Peyer's patch (tissue), 4 donors: ENCODE measurements around the gene SLC7A9.

Experiments
- POLR2A ChIP-seq, 2 donors: fragments of 450-650 bp; IDR thresholded peaks; one replicate each; pipeline ENCODE4 v1.5.1; 2017; ENCODE audit warnings: antibody characterized with exemption in 2 of 2, mild to moderate bottlenecking in 2 of 2, moderate library complexity in 2 of 2
- TF ChIP-seq, protein P1 (sequence below), 6 experiments: fragments of 450-650 bp in 4 of 6; fragments of 200-600 bp in 2 of 6; sonication (generic) in 1 of 6; IDR thresholded peaks; one replicate each; pipeline ENCODE4 v1.5.1; 2017 to 2019; ENCODE audit warnings: antibody characterized with exemption in 6 of 6, mild to moderate bottlenecking in 3 of 6, moderate library complexity in 1 of 6

DNA sequence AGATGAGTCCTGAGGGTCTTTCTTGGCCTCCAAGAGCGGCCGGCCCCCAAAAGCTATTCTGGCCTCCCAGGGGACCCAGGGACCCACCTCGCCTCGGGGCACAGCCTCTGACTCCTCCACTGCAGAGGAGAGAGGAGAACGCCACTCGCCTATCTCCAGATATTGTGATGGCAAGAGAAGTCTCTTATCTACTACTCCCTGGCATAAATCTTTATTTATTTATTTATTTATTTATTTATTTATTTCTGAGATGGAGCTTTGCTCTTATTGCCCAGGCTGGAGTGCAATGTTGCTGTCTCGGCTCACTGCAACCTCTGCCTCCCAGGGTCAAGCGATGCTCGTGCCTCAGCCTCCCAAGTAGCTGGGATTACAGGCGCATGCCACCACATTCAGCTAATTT, 11.0 kb downstream of the SLC7A9 start:
- TF ChIP-seq POLR2A (IDR thresholded peaks at IDR 0.05) = no peak
- TF ChIP-seq, protein P1, sequence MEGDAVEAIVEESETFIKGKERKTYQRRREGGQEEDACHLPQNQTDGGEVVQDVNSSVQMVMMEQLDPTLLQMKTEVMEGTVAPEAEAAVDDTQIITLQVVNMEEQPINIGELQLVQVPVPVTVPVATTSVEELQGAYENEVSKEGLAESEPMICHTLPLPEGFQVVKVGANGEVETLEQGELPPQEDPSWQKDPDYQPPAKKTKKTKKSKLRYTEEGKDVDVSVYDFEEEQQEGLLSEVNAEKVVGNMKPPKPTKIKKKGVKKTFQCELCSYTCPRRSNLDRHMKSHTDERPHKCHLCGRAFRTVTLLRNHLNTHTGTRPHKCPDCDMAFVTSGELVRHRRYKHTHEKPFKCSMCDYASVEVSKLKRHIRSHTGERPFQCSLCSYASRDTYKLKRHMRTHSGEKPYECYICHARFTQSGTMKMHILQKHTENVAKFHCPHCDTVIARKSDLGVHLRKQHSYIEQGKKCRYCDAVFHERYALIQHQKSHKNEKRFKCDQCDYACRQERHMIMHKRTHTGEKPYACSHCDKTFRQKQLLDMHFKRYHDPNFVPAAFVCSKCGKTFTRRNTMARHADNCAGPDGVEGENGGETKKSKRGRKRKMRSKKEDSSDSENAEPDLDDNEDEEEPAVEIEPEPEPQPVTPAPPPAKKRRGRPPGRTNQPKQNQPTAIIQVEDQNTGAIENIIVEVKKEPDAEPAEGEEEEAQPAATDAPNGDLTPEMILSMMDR (IDR thresholded peaks at IDR 0.05) = no peak
